ENCODE results near the gene HLA-DQB1.
"Not testable (repeated sequence)": the region's sequence is repeated elsewhere in the genome, so short reads cannot be mapped to it uniquely, and the experiment has no call there.

The HLA-DQB1 gene

DNA sequence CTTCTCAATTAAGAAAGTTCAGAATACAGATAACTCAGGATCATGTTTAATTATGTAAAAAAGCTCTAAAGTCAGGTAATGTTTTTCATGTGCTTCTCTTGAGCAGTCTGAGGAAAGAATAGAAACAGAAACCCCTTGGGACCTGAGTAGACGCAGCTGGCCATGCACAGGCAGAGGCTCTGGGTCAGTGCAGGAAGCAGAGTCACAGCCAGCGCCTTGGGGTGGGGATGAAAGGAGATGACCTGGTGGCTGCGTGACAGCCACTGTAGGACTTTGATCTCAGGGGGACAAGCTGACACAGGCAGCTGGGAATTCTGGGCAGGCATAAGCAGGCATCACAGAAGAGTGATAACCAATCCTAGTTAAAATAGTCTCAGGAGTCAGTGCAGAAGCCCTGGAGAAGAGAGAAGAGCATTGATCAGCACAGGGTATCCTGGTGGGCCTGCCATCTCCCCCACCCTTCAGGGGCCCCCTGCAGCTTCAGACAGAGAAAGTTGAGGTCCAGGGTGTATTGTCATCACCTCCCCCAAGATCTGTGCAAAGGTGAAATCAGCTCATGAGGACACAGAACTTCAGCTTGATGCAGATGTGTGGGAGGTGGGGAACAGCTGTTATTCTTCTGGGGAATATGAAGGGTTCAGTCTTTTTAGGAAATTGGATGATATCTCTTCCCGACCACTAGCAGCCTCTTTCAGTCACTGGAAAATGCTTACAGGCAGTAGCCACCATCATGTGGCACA, 6.4 kb downstream of the HLA-DQB1 start:
- no peak for DNase-seq

DNA sequence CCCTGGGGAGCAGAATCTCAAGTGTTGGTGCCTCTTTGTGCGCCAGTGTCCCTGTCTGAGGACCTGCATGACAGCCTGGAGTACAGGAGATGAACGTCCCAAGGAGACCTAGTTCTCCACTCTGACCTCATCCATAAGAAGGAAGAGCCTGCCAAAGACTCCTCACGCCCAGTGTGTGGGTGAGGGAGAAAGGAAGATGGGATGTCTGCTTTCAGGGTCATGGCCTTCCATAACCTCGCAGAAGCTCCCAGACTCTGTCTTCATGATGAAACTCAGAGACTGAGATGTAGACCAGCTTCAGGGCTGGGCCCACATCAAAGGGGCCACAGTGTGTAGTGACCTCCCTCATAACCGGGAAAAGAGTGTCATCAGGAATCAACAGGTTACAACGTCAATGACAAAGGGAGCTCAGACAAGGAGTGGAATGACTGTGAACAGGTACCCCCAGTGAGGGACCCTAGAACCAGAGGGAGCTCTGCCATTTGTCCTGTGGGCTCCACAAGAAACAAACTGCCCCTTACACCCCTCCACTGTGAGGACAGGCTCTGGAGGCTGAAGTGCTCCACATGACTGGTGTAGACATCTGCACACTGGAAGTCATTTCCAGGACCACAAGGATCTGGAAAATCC, 8.1 kb downstream of the HLA-DQB1 start:
- DNase-seq, result no peak

DNA sequence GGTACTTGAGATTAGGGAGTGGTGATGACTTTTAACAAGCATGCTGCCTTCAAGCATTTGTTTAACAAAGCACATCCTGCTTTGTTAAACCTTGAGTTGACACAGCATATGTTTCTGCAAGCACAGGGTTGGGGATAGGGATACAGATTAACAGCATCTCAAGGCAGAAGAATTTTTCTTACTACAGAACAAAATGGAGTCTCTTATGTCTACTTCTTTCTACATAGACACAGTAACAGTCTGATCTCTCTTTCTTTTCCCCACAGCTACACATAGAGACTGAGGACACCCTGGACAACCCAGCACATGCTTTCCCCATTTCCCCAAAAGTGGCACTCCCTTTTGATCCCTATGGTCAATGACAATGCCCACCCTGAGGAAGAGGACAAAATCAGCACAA, 8.6 kb downstream of the HLA-DQB1 start:
- not testable (repeated sequence) for DNase-seq

DNA sequence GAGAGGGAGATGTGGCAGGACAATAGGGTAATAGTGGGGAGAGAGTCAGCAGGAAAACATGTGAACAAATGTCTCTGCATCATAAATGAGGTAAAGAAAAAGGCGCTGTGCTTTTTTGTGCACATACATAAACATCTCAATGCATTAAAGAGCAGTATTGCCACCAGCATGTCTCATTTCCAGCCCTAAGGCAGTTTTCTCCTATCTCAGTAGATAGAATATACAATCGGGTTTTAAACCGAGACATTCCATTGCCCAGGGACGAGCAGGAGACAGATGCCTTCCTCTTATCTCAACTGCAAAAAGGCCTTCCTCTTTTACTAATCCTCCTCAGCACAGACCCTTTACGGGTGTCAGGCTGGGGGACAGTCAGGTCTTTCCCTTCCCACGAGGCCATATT, 9.1 kb downstream of the HLA-DQB1 start:
- DNase-seq, result not testable (repeated sequence)

GRCh38 chr6:32655203-32655710, 11.2 kb downstream of the HLA-DQB1 start:
- DNase-seq, result no peak

DNA sequence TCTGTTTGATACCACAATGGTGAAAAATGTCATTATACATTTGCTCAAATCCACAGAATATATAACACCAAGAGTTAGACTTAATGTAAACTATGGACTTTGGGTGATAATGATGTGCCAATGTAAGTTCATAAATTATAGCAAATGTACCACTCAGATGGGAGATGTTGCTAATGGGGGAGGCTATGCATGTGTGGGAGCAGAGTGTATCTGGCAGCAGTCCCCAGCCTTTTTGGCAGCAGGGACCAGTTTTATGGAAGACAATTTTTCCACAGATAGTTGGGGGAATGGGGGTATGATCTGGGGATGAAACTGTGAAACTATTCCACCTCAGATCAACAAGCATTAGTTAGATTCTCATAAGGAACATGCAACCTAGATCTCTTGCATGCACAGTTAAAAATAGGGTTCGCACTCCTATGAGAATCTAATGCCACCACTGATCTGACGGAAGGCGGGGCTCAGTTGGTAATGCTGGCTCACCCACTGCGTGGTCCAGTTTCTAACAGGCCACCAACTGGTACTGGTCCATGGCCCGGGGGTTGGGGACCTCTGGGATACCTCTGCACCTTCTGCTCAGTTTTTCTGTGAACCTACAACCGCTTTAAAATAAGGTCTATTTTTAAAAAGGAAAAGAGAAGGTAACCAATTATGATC, 21.3 kb downstream of the HLA-DQB1 start:
- no peak for DNase-seq

GRCh38 chr6:32643904-32644303, 22.6 kb downstream of the HLA-DQB1 start:
- DNase-seq, result no peak

- DNase-seq, result no peak
Measured at GRCh38 chr6:32642720-32643106, 23.7 kb downstream of the HLA-DQB1 start.

DNA sequence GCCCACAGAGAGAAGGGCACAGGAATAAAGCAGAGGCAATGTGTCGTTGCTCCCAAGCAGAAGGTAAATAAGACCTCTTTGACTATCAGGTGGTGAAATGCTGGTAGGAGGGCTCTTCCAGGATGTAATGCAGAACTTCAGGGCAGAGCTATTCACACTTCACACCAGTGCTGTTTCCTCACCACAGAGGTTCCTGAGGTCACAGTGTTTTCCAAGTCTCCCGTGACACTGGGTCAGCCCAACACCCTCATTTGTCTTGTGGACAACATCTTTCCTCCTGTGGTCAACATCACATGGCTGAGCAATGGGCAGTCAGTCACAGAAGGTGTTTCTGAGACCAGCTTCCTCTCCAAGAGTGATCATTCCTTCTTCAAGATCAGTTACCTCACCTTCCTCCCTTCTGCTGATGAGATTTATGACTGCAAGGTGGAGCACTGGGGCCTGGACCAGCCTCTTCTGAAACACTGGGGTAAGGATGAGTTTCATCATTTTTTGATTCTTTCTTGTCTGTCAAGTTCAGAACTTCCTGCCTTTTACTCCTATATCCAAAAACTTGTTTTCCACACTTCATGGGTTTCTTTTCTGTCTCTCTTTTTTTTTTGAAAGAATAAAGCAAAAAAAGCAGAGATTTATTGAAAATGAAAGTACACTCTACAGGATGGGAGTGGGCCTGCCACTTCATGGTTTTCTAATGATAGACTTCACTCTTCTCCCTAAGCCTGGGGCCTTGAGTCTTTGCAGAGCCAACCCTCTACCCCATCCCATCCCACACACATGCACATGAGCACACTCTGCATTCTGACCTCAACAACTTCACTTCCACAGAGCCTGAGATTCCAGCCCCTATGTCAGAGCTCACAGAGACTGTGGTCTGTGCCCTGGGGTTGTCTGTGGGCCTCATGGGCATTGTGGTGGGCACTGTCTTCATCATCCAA, 24.4 kb downstream of the HLA-DQB1 start:
- not testable (repeated sequence) for DNase-seq

- no peak for DNase-seq
Measured at GRCh38 chr6:32641122-32641521, 25.3 kb downstream of the HLA-DQB1 start.

- no peak for DNase-seq
Measured at GRCh38 chr6:32639440-32640394, 26.7 kb downstream of the HLA-DQB1 start.

DNA sequence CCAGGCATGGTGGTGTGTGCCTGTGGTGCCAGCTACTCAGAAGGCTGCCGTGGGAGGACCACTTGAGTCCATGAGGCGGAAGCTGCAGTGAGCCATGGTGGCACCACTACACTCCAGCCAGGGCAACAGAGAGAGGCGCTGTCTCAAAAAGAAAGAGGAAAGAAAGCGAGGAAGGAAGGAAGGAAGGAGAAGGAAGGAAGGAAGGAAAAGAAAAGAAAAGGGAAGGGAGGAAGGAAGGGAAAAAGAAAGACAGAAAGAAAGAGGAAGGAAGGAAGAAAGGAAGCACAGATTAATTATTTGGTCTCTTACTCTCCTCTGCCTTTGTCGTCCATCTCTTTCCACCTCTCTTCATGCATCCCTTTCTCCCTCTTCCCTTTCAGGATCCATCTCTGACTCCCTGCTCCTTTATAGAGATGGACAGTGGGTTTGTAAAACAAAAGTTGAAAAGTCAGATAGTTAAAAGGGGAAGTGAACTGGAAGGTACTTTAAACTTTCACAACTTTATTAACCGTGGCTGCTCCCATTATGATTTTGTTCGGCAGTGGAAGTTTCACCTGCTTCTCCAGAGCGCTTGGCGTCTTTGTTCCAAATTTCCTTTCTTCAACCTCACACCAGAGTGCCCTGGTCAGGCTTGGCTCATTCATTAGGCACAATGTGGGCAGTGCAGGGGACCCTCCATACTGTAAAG, 27.8 kb downstream of the HLA-DQB1 start:
- DNase-seq, result no peak

- no peak for DNase-seq
Measured at GRCh38 chr6:32637883-32638282, 28.6 kb downstream of the HLA-DQB1 start.

- DNase-seq, result no peak
Measured at GRCh38 chr6:32637219-32637880, 29.1 kb downstream of the HLA-DQB1 start, which contains the start of gene HLA-DQA1. Gene HLA-DQA1, plus strand, starts transcription at chr6:32637406. Its CDS starts 53 bp downstream, at chr6:32637459.

GRCh38 chr6:32635526-32636123, 30.8 kb downstream of the HLA-DQB1 start:
- DNase-seq, result no peak

DNA sequence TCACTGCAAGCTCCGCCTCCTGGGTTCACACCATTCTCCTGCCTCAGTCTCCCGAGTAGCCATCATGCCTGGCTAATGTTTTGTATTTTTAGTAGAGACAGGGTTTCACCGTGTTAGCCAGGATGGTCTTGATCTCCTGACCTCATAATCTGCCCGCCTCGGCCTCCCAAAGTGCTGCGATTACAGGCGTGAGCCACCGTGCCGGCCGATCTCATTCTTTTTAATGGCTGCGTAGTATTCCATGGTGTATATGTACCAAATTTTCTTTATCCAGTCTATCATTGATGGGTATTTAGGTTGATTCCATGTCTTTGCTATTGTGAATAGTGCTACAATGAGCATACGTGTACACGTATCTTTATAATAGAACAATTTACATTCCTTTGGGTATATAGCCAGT, 36.7 kb downstream of the HLA-DQB1 start:
- not testable (repeated sequence) for DNase-seq

DNA sequence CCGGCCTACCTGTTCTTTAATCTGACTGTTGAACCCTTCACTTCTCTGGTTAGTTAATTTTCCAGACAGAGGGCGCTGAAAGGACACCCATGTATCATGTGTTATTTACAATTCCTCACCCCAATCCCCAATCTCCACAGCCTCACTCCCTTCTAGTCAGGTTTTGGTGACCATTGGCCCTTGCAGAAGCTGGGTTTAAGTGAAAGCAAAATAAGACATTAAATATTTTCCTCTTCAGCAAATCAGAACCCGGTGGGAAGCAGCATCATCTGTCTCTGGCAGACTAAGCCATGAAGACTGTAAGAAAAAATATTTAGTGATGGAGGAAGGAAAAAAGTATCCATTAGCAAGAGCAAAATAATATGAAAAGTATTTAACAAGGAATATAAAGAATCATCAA, 38.6 kb downstream of the HLA-DQB1 start:
- no peak for DNase-seq

DNA sequence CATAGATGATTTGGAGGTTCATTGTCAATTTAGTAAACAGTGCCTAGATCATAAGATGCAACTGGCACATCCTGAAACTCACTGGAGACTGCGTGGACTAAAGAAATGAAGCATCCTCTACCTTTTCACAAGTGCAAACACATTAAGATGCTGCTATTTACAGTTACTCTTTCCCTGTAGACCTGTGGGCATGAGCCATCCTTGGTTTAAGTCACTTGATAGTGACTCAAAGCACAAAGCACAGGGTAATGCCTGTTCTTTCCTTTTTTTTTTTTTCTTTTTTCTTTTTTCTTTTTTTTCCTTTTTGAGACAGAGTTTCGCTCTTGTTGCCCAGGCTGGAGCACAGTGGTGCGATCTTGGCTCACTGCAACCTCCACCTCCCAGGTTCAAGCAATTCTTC, 39.2 kb downstream of the HLA-DQB1 start:
- DNase-seq, result no peak

- no peak for DNase-seq
Measured at GRCh38 chr6:32625137-32625536, 41.3 kb downstream of the HLA-DQB1 start.

- DNase-seq, result no peak
Measured at GRCh38 chr6:32624565-32624964, 41.9 kb downstream of the HLA-DQB1 start.
